ENCODE results near the gene GTSE1.

The GTSE1 gene

DNA sequence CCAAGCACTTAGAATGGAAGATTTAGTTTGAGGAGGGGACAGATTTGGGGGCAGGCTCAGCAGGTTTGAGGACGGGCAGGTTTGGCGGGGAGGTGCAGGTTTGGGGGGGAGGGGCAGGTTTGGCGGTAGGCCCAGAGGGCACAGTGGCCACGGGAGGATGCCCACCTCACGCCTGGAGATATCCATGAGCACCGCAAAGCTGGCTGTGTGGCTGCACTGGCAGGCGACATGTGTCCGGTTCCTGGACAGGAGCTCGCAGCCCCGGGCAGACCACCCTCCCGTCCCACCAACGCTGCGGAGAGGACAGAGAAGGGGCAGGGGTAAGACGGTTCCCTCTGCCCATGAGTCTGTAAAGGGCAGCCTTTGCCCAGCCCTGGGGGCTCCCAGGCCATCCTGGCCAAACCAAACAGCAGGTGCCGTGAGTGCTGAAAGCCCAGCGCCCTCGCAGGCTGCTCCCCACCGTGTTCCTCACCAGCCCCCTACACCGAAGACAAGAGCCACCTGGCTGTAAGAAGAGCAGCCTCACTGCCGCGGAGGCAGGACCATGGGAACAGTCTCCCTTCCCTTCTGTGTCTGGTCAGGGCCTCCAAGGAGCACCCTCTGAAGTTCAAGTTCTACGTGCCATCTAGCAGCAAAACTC lies 81.9 kb downstream of the GTSE1 start:
- DNase-seq (ENCODE audit: low read depth in 2 of 2), result no peak

DNA sequence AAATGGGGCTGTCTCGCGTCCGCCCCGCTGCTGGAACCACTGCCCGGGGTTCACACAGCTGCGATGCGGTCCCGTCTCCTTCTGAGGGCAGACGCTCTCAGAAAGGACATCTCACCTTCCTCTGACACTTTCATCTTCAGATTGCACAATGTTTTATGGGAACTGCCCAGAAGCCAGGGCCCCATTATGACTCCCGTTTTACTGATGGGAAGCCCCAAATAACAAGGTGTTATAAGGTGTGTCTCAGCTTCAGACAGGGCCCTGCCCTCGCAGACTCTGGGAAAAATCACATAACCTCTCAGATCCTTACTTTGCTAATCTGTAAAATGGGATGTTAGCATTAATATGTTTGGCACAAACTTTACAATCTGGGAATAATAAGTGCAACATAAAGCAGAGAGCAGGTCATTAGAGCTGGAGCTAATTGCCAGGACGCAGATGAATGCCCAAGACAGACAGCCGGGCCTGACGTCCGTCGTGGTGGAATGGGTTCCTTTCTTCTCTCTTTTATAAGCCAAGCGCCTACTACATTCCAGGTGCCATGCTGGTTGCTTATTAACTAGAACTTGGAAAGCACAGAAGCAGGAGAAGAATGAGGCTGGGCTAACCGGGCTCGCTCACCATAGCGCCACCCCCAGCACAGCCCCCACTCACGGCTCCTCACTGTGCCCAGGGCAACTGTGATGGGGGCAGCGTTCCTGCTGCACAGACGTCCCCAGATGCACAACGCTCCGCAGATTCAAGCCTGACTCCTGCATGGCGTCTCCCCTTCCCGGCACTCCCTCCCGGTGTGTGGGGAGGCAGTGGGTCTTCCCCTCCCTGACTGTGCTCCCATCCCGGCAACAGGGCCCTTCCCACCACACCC lies 82.6 kb downstream of the GTSE1 start:
- DNase-seq (ENCODE audit: low read depth in 2 of 2), result no peak

DNA sequence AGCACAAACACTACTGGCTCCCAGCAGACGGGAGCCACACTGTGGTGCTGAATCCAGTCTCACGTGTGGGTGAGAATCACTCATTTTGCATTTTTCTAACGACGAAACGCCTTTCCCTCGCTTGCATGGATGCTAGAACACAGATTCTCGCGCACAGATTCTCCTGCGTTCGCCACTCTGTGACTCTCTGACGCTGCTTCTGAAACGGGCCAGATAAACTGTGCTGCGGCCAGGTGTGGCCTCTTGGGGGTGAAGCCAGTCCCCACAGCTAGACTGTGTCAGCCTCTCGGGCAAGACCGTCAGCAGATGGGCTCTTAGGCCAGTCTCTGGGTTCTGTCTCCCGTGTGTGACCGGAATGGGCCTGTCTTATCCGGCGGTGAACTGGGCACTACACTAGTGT lies 83.4 kb downstream of the GTSE1 start:
- no peak for DNase-seq (ENCODE audit: low read depth in 2 of 2)
